Nephron (organoid): Measurements from ENCODE around the gene ARFGAP1.

Source experiments
- H3K27ac Mint-ChIP-seq, 3 experiments: 2 replicates each; pipeline ENCODE4 v1.8.0; 2020; ENCODE audit warnings: mixed read lengths in 3 of 3, mild to moderate bottlenecking in 2 of 3, moderate library complexity in 1 of 3
- H3K27me3 Mint-ChIP-seq: 2 replicates; pipeline ENCODE4 v1.8.0; 2021; ENCODE audit warnings: low read depth, mild to moderate bottlenecking, moderate library complexity, mixed read lengths
- H3K36me3 Mint-ChIP-seq: 2 replicates; pipeline ENCODE4 v1.8.0; 2020; ENCODE audit warnings: low read depth, mixed read lengths
- H3K4me1 Mint-ChIP-seq: 2 replicates; pipeline ENCODE4 v1.8.0; 2020; ENCODE audit warnings: mixed read lengths
- H3K4me3 Mint-ChIP-seq, 3 experiments: 2 replicates each; pipeline ENCODE4 v1.8.0; 2020; ENCODE audit warnings: mild to moderate bottlenecking in 3 of 3, mixed read lengths in 3 of 3, moderate library complexity in 2 of 3
- H3K9me3 Mint-ChIP-seq: 2 replicates; pipeline ENCODE4 v1.8.0; 2020; ENCODE audit warnings: mixed read lengths
- TF ChIP-seq, protein P1 (sequence below), 3 experiments: fragments of 200-600 bp; sonication (generic); IDR thresholded peaks; one replicate each; pipeline ENCODE4 v1.5.0; 2021; ENCODE audit warnings: antibody characterized with exemption in 3 of 3; ENCODE audit not compliant: unreplicated experiment in 3 of 3

Gene ARFGAP1

DNA sequence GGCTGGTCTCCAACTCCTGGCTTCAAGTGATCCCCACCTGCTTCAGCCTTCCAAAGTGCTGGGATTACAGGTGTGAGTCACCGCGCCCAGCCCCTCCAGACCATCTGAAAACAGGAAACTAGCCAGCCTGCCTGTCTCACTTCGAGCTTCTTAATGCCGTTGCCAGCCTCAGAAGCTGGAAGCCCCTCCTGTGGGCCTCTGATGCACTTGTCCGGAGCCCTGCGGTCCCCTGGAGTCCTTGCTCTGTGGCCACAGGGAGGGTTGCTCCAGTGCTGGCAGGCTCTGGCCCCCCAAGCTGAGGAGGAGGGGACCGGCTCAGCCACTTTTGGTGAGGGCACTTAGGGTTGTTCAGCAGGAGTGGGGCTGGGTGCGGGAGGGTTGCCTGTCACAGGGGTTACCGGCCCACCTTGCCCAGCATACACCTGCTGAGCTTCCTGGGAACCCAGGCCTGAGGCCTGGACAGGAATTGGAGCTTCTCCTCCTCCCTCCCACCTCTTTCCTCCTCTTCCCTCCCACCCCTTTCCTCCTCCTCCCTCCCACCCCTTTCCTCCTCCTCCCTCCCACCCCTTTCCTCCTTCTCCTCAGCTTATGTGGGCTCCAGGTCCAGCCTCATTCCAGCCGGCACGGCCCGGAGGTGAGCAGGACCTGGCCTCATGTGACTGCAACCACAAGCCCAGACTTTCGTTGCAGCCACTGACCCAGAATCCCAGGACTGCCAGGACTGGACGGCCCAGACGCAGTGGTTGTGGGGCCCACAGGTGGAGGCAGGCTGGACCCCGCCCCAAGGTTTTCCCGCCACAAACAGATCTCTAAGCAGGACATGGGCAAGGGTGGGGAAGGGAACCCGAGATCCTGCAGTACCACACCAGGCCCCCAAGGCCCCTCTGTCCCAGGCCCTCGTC lies 46.3 kb upstream of the ARFGAP1 start:
- TF ChIP-seq, protein P1, sequence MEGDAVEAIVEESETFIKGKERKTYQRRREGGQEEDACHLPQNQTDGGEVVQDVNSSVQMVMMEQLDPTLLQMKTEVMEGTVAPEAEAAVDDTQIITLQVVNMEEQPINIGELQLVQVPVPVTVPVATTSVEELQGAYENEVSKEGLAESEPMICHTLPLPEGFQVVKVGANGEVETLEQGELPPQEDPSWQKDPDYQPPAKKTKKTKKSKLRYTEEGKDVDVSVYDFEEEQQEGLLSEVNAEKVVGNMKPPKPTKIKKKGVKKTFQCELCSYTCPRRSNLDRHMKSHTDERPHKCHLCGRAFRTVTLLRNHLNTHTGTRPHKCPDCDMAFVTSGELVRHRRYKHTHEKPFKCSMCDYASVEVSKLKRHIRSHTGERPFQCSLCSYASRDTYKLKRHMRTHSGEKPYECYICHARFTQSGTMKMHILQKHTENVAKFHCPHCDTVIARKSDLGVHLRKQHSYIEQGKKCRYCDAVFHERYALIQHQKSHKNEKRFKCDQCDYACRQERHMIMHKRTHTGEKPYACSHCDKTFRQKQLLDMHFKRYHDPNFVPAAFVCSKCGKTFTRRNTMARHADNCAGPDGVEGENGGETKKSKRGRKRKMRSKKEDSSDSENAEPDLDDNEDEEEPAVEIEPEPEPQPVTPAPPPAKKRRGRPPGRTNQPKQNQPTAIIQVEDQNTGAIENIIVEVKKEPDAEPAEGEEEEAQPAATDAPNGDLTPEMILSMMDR (IDR thresholded peaks at IDR 0.05; ENCODE audit: unreplicated experiment in 3 of 3), result no peak
- no peak overlapping the region for H3K27ac Mint-ChIP-seq
- H3K4me3 Mint-ChIP-seq, result no peak overlapping the region
- peaks cover 42% of the 10 kb centered on the region for H3K4me1 Mint-ChIP-seq
- no peaks in the 10 kb centered on the region for H3K36me3 Mint-ChIP-seq
- no peaks in the 10 kb centered on the region for H3K9me3 Mint-ChIP-seq
- peaks cover 16% of the 10 kb centered on the region for H3K27me3 Mint-ChIP-seq

DNA sequence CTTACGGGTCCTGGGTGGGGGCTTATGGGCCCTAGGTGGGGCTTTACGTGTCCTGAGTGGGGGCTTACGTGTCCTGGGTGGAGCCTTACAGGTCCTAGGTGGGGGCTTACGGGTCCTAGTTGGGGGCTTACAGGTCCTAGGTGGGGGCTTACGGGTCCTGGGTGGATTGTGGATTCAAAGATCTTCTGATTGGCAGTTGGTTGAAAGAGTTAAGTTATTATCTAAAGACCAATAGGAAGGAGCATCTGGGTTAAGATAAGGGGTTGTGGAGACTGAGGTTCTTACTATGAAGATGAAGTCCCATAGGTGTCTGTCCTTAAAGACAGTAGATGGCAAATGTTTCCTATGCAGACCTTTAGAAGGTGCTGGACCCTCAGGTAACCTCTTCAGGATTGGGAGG lies 45.4 kb upstream of the ARFGAP1 start:
- H3K36me3 Mint-ChIP-seq, result no peaks in the 10 kb centered on the region
- no peak overlapping the region for H3K27ac Mint-ChIP-seq
- TF ChIP-seq, protein P1 (IDR thresholded peaks at IDR 0.05; ENCODE audit: unreplicated experiment in 3 of 3), result no peak
- peaks cover 18% of the 10 kb centered on the region for H3K27me3 Mint-ChIP-seq
- no peak overlapping the region for H3K4me3 Mint-ChIP-seq
- H3K9me3 Mint-ChIP-seq, result no peaks in the 10 kb centered on the region
- H3K4me1 Mint-ChIP-seq, result peaks cover 42% of the 10 kb centered on the region

DNA sequence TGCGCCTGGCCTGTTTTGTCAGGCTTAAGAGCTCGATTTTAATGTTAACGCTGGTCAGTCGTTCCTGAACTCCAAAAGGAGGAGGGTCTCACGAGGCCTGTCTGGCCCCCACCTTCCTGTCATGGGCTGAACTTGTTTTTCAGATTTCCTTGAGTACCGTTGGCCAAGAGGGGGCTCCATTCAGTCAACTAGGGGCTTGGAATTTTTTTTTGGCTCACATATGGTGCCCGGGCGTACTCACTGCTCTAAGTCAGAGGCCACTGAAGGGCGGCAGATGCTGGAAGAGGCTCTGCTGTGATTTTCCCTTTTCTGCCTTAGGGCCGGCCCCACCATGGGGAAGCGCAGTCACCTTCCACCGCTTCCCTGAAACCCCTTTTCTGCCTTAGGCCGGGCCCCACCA lies 43.8 kb upstream of the ARFGAP1 start:
- Mint-ChIP-seq H3K9me3 (no peaks in the 10 kb centered on the region), H3K36me3 (no peaks in the 10 kb centered on the region), H3K4me1 (peaks cover 37% of the 10 kb centered on the region), H3K27me3 (peaks cover 16% of the 10 kb centered on the region), H3K27ac (peak overlapping the region in 2 of 3 experiments; percentile 29 to 44), H3K4me3 (no peak overlapping the region)
- TF ChIP-seq, protein P1 (IDR thresholded peaks at IDR 0.05; ENCODE audit: unreplicated experiment in 3 of 3), result peak in 1 of 3 experiments; percentile 7

DNA sequence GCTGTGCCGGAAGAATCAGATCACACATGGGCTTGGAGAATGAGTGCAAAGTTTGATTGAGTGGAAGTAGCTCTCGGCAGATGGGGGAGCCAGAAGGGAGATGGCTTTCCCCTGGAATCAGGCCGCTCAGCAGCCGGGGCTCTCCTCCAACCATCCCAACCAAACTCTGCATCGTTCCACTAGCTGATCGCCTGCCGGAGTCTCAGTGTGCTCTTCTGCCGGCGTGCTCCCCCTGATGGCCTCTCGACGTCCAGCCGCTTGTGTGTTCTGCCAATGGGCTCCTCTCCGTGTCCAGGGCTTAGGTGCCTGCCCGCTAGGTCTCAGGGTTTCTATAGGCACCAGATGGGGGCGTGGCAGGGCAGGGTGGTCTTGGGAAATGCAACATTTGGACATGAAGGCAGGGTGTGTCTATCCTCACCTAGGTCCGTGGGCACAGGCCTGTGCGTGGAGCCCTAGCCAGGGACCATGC lies 41.8 kb upstream of the ARFGAP1 start:
- Mint-ChIP-seq H3K4me1 (peaks cover 23% of the 10 kb centered on the region), H3K9me3 (no peaks in the 10 kb centered on the region), H3K4me3 (peak overlapping the region in 2 of 3 experiments; percentile 2 to 9), H3K36me3 (no peaks in the 10 kb centered on the region), H3K27ac (peak overlapping the region; percentile 71 to 85 (median 84)), H3K27me3 (peaks cover 11% of the 10 kb centered on the region)
- TF ChIP-seq, protein P1 (IDR thresholded peaks at IDR 0.05; ENCODE audit: unreplicated experiment in 3 of 3), result peak; percentile 56 to 62 (median 59)

DNA sequence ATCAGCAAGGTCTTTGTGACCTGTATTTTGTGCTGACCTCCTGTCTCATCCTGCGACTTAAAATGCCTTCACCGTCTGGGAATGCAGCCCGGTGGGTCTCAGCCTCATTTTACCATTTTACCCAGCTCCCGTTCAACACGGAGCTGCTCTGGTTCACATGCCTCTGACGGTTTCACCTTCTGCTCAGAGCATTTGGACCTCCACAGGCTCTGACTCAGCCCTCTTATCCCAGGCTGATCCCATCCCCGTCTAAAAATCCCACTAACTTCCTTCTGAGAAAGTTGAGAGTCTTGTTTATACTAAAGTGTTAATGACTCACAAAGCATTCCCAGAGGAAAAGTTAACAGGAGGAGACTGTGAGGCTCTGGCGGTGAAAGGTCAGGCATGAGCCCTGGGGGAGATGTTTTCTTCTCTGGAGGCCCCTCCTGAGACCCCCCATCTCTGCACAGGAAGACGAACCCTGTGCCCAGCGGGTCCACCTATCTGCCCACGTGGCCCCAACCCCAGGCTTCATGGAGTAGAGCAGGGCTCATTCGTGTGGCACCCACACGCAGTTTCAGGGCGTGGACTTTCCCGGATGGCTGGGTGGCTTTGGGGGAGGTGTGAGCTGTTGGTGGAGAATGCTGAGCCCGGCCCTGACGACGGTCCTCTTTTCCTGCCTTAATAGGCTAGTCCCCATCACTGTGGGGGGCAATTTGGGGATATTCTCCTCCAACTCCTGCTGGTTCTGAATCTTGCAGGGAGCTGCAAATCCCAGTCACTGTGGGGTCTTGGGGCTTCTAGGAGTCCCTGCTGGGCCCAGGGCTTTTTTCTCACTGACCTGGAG lies 40.2 kb upstream of the ARFGAP1 start:
- peak overlapping the region in 1 of 3 experiments; percentile 68 for H3K27ac Mint-ChIP-seq
- no peaks in the 10 kb centered on the region for H3K9me3 Mint-ChIP-seq
- H3K4me1 Mint-ChIP-seq, result peaks cover 18% of the 10 kb centered on the region
- TF ChIP-seq, protein P1 (IDR thresholded peaks at IDR 0.05; ENCODE audit: unreplicated experiment in 3 of 3), result no peak
- H3K36me3 Mint-ChIP-seq, result no peaks in the 10 kb centered on the region
- no peak overlapping the region for H3K4me3 Mint-ChIP-seq
- peaks cover 11% of the 10 kb centered on the region for H3K27me3 Mint-ChIP-seq
